B cell (primary cell): ENCODE results near the gene COL4A5.

Source experiments
- CTCF ChIP-seq: fragments of 200-600 bp; IDR thresholded peaks from one replicate; pipeline ENCODE4 v1.8.0; 2022; ENCODE audit warnings: antibody characterized with exemption, mild to moderate bottlenecking
- EZH2 ChIP-seq: IDR thresholded peaks from 2 replicates; pipeline ENCODE4 v1.6.1; 2012; ENCODE audit warnings: borderline replicate concordance, low read depth, mild to moderate bottlenecking, moderate library complexity, low read length; ENCODE audit not compliant: insufficient read depth, poor library complexity, severe bottlenecking

- TF ChIP-seq CTCF, result no peak
- no peak for TF ChIP-seq EZH2
Measured at GRCh38 chrX:108732630-108733321, 293.1 kb downstream of the COL4A5 start.
